Trophoblast cell (in vitro differentiated cells and primary cell): ENCODE data around the gene GRIK4.

Source experiments
- DNase-seq, 2 donors: peaks; one replicate each; pipeline ENCODE4 v3.0.0-alpha.2; 2016
- H2AFZ ChIP-seq: 2 replicates; pipeline ENCODE4 v1.6.1; 2013; ENCODE audit warnings: low read length, moderate library complexity, mild to moderate bottlenecking; ENCODE audit not compliant: insufficient read depth, poor library complexity
- H2AK5ac ChIP-seq: 2 replicates; pipeline ENCODE4 v1.6.1; 2013; ENCODE audit warnings: mild to moderate bottlenecking, low read length
- H2BK120ac ChIP-seq: 2 replicates; pipeline ENCODE4 v1.6.1; 2013; ENCODE audit warnings: low read length, mild to moderate bottlenecking, moderate library complexity; ENCODE audit not compliant: insufficient read depth, poor library complexity
- H2BK12ac ChIP-seq: 2 replicates; pipeline ENCODE4 v1.6.1; 2013; ENCODE audit warnings: mild to moderate bottlenecking, low read length, moderate library complexity
- H2BK5ac ChIP-seq: 2 replicates; pipeline ENCODE4 v1.6.1; 2013; ENCODE audit warnings: low read length, low read depth, moderate library complexity, mild to moderate bottlenecking; ENCODE audit not compliant: poor library complexity
- H3K14ac ChIP-seq: 2 replicates; pipeline ENCODE4 v1.6.1; 2013; ENCODE audit warnings: mild to moderate bottlenecking, low read length
- H3K18ac ChIP-seq: 2 replicates; pipeline ENCODE4 v1.6.1; 2013; ENCODE audit warnings: mild to moderate bottlenecking, low read length
- H3K23ac ChIP-seq: 2 replicates; pipeline ENCODE4 v1.6.1; 2013; ENCODE audit warnings: low read length
- H3K27ac ChIP-seq: 2 replicates; pipeline ENCODE4 v1.5.1; 2013; ENCODE audit warnings: low read depth, mild to moderate bottlenecking, inconsistent platforms, low read length, moderate library complexity
- H3K27me3 ChIP-seq: 2 replicates; pipeline ENCODE4 v1.6.1; 2013; ENCODE audit warnings: inconsistent platforms, mild to moderate bottlenecking, low read length, moderate library complexity; ENCODE audit not compliant: insufficient read depth
- H3K36me3 ChIP-seq, 2 experiments: 1 replicate in 1 of 2; 2 replicates in 1 of 2; pipeline ENCODE4 v1.6.1; 2013; ENCODE audit warnings: low read length in 2 of 2, mild to moderate bottlenecking in 2 of 2, moderate library complexity in 1 of 2; ENCODE audit not compliant: insufficient read depth in 2 of 2, control insufficient read depth in 1 of 2
- H3K4ac ChIP-seq: 2 replicates; pipeline ENCODE4 v1.6.1; 2013; ENCODE audit warnings: low read depth, mild to moderate bottlenecking, low read length, moderate library complexity
- H3K4me1 ChIP-seq, 2 experiments: 1 replicate in 1 of 2; 2 replicates in 1 of 2; pipeline ENCODE4 v1.6.1; 2013; ENCODE audit warnings: low read length in 2 of 2, mild to moderate bottlenecking in 2 of 2, moderate library complexity in 1 of 2; ENCODE audit not compliant: insufficient read depth in 2 of 2, control insufficient read depth in 1 of 2
- H3K4me2 ChIP-seq: 2 replicates; pipeline ENCODE4 v1.6.1; 2013; ENCODE audit warnings: inconsistent platforms, mild to moderate bottlenecking, low read length, moderate library complexity
- H3K4me3 ChIP-seq: 2 replicates; pipeline ENCODE4 v1.5.1; 2013; ENCODE audit warnings: mild to moderate bottlenecking, low read depth, low read length, inconsistent platforms
- H3K79me1 ChIP-seq: one replicate; pipeline ENCODE4 v1.6.1; 2013; ENCODE audit warnings: low read length
- H3K79me2 ChIP-seq: 2 replicates; pipeline ENCODE4 v1.6.1; 2013; ENCODE audit warnings: low read length, mild to moderate bottlenecking; ENCODE audit not compliant: control insufficient read depth, insufficient read depth, poor library complexity
- H3K9ac ChIP-seq: 2 replicates; pipeline ENCODE4 v1.6.1; 2013; ENCODE audit warnings: mild to moderate bottlenecking, low read length
- H3K9me3 ChIP-seq: 2 replicates; pipeline ENCODE4 v1.6.1; 2013; ENCODE audit warnings: low read depth, mild to moderate bottlenecking, control low read depth, inconsistent platforms, low read length; ENCODE audit not compliant: insufficient read depth
- H4K12ac ChIP-seq: 2 replicates; pipeline ENCODE4 v1.6.1; 2013; ENCODE audit warnings: low read depth, mild to moderate bottlenecking, low read length, moderate library complexity
- H4K8ac ChIP-seq: 2 replicates; pipeline ENCODE4 v1.6.1; 2013; ENCODE audit warnings: low read depth, mild to moderate bottlenecking, low read length, moderate library complexity
- H4K91ac ChIP-seq: one replicate; pipeline ENCODE4 v1.6.1; 2013; ENCODE audit warnings: low read depth, mild to moderate bottlenecking, low read length, moderate library complexity
- WGBS: extraction: QIAGEN DNeasy Blood & Tissue Kit; methylation state at CpG from one replicate; pipeline ENCODE4 v1.1.7; 2013; ENCODE audit warnings: missing lambda C conversion rate; ENCODE audit not compliant: insufficient read length, insufficient coverage; ENCODE audit errors: extremely low coverage; 5-methylcytosine and 5-hydroxymethylcytosine counted together

Gene GRIK4

GRCh38 chr11:120703358-120704152, 192.0 kb downstream of the GRIK4 start:
- Histone ChIP-seq H3K4ac (no peak overlapping the region), H2BK12ac (no peak overlapping the region), H3K9me3 (peaks cover 6% of the 10 kb centered on the region), H3K27ac (no peak overlapping the region), H3K4me2 (no peak overlapping the region), H4K91ac (no peak overlapping the region), H3K79me2 (no peaks in the 10 kb centered on the region), H3K18ac (no peak overlapping the region), H2AFZ (no peak overlapping the region), H3K79me1 (no peaks in the 10 kb centered on the region), H2BK120ac (no peak overlapping the region), H4K8ac (no peak overlapping the region), H3K23ac (no peak overlapping the region), H2AK5ac (no peak overlapping the region), H4K12ac (no peak overlapping the region), H2BK5ac (no peak overlapping the region), H3K27me3 (peaks cover 6% of the 10 kb centered on the region), H3K4me3 (no peak overlapping the region), H3K14ac (no peak overlapping the region), H3K9ac (no peak overlapping the region), H3K36me3 (no peaks in the 10 kb centered on the region), H3K4me1 (no peaks in the 10 kb centered on the region)
- no CpG with 5 or more reads among the region's 9 CpGs for WGBS
- DNase-seq, result no peak

- H2AFZ ChIP-seq, result no peak overlapping the region
- no peaks in the 10 kb centered on the region for H3K79me2 ChIP-seq
- no peak overlapping the region for H2BK12ac ChIP-seq
- DNase-seq, result peak; percentile 66 to 83
- WGBS, result no CpG with 5 or more reads among the region's 4 CpGs
- no peak overlapping the region for H3K4ac ChIP-seq
- H3K4me2 ChIP-seq, result no peak overlapping the region
- H3K4me3 ChIP-seq, result no peak overlapping the region
- H3K27me3 ChIP-seq, result peaks cover 6% of the 10 kb centered on the region
- H4K8ac ChIP-seq, result no peak overlapping the region
- no peak overlapping the region for H2BK5ac ChIP-seq
- no peak overlapping the region for H2BK120ac ChIP-seq
- no peaks in the 10 kb centered on the region for H3K36me3 ChIP-seq
- H3K4me1 ChIP-seq, result no peaks in the 10 kb centered on the region
- no peak overlapping the region for H3K9ac ChIP-seq
- H3K27ac ChIP-seq, result no peak overlapping the region
- H3K14ac ChIP-seq, result no peak overlapping the region
- no peak overlapping the region for H4K91ac ChIP-seq
- peaks cover 6% of the 10 kb centered on the region for H3K9me3 ChIP-seq
- H3K18ac ChIP-seq, result no peak overlapping the region
- H2AK5ac ChIP-seq, result no peak overlapping the region
- no peak overlapping the region for H3K23ac ChIP-seq
- no peak overlapping the region for H4K12ac ChIP-seq
- no peaks in the 10 kb centered on the region for H3K79me1 ChIP-seq
These were observed 192.8 kb downstream of the GRIK4 start for GRCh38 chr11:120704256-120704750.

GRCh38 chr11:120706257-120706656, 194.7 kb downstream of the GRIK4 start:
- no peak overlapping the region for H2BK12ac ChIP-seq
- no peak overlapping the region for H3K4me2 ChIP-seq
- peaks cover 6% of the 10 kb centered on the region for H3K9me3 ChIP-seq
- H2AFZ ChIP-seq, result no peak overlapping the region
- H3K79me1 ChIP-seq, result no peaks in the 10 kb centered on the region
- peaks cover 6% of the 10 kb centered on the region for H3K27me3 ChIP-seq
- H3K23ac ChIP-seq, result no peak overlapping the region
- no peak overlapping the region for H2BK5ac ChIP-seq
- H2BK120ac ChIP-seq, result no peak overlapping the region
- no peak overlapping the region for H4K12ac ChIP-seq
- no peak overlapping the region for H4K91ac ChIP-seq
- H4K8ac ChIP-seq, result no peak overlapping the region
- no peaks in the 10 kb centered on the region for H3K79me2 ChIP-seq
- WGBS, result no CpG with 5 or more reads among the region's 5 CpGs
- no peak overlapping the region for H2AK5ac ChIP-seq
- no peak overlapping the region for H3K4ac ChIP-seq
- no peak overlapping the region for H3K9ac ChIP-seq
- H3K4me3 ChIP-seq, result no peak overlapping the region
- no peak for DNase-seq
- H3K4me1 ChIP-seq, result peaks cover 6% of the 10 kb centered on the region in 2 experiments
- H3K27ac ChIP-seq, result no peak overlapping the region
- no peak overlapping the region for H3K14ac ChIP-seq
- no peaks in the 10 kb centered on the region for H3K36me3 ChIP-seq
- H3K18ac ChIP-seq, result no peak overlapping the region

- no peaks in the 10 kb centered on the region for H3K79me1 ChIP-seq
- no peak overlapping the region for H3K14ac ChIP-seq
- no peak for DNase-seq
- H3K4me3 ChIP-seq, result no peak overlapping the region
- no peak overlapping the region for H2BK12ac ChIP-seq
- no peak overlapping the region for H3K4me2 ChIP-seq
- H4K91ac ChIP-seq, result no peak overlapping the region
- peaks cover 6% of the 10 kb centered on the region for H3K27me3 ChIP-seq
- H3K9me3 ChIP-seq, result peaks cover 6% of the 10 kb centered on the region
- H3K9ac ChIP-seq, result no peak overlapping the region
- H3K23ac ChIP-seq, result no peak overlapping the region
- H2AFZ ChIP-seq, result no peak overlapping the region
- no peaks in the 10 kb centered on the region for H3K79me2 ChIP-seq
- no CpG with 5 or more reads among the region's 4 CpGs for WGBS
- H4K8ac ChIP-seq, result no peak overlapping the region
- peaks cover 6 to 7% of the 10 kb centered on the region in 2 experiments for H3K4me1 ChIP-seq
- no peak overlapping the region for H3K4ac ChIP-seq
- H2AK5ac ChIP-seq, result no peak overlapping the region
- H4K12ac ChIP-seq, result no peak overlapping the region
- no peak overlapping the region for H2BK120ac ChIP-seq
- H3K36me3 ChIP-seq, result no peaks in the 10 kb centered on the region
- no peak overlapping the region for H3K18ac ChIP-seq
- no peak overlapping the region for H2BK5ac ChIP-seq
- no peak overlapping the region for H3K27ac ChIP-seq
These were observed 195.6 kb downstream of the GRIK4 start for GRCh38 chr11:120707098-120707497.
